Measurements from ENCODE around the gene MIEN1.
"Not testable (repeated sequence)": the region's sequence is repeated elsewhere in the genome, so short reads cannot be mapped to it uniquely, and the experiment has no call there.

Gene MIEN1, protein sequence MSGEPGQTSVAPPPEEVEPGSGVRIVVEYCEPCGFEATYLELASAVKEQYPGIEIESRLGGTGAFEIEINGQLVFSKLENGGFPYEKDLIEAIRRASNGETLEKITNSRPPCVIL

DNA sequence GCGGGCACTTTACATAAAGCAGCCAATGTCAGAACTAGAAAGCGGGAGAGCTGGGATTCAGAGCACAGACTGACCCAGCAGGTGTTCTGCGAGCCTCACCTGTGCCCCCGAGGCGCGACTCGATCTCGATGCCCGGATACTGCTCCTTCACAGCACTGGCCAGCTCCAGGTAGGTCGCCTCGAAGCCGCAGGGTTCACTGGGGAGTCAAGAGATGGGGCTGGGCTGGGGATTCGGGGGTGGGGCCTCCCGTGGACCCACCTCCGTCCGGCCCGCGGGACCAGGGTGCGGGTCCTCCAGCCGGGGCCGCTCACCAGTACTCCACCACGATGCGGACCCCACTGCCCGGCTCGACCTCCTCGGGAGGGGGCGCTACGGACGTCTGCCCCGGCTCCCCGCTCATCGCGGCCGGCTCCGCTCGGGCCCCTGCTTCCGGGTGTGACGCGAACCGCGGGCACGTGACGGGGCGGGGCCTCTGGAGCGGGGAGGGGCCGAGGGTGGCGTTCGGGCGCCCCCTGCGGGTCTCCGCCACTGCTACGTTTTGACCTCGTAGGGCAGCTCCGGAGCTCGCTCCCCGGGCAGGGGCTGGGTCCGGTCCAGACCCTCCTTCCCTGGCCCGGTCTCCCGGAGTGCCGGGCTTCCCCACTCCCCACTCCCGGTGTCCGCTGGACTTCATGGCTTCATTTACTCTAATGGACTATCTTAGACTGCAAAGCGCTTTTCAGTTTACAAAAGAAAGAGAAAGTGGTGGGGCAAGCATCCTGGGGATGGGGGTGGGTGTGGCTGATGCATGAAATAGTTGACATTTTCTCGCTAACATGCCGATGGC, at the start of gene MIEN1:
MIEN1 (minus strand) TSS at position 438 of the 827 bp plus-strand sequence; CDS start at position 401, 37 bp downstream.
- DNase-seq (ENCODE audit: low read depth in 2 of 2) = peak; percentile 46 to 58

DNA sequence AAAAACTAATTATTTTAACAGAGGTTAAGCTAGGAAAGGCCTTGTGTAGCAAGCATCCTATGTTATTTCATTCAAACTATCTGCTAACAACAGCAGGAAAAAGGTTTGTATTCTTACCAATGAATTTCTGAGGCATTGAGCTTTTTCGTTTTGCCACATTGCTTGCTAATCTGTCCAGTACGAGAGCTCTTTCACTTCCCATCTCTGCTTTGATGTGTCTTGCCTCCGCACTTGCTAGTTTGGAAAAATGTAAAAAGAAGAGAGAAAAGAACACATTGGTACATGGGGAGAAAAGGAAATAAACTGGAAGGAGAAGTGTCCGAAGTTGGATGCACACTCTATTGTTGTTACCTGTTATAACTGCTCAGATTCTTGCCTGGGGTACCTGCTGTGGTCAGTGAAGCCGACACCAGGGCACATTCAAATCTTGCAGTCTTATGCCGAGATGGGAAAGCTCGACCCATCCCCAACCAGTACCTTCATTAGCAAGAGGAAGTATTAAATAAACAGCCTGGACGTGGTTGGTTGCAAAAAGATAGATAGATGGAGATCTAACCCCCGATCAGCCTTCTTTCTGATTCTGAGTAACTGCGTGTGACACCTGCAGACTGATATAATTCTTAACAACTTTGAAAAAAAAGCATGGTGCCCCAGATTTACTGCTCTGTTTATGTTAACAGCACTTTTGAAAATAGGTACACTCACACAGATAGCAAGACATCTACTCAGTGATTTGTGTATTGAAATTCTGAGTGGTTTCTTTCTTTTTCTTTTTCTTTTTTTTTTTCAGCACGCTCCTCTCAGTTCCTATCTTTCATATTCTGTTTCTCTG, 47.4 kb upstream of the MIEN1 start:
- no peak for DNase-seq (ENCODE audit: low read depth in 2 of 2)

DNA sequence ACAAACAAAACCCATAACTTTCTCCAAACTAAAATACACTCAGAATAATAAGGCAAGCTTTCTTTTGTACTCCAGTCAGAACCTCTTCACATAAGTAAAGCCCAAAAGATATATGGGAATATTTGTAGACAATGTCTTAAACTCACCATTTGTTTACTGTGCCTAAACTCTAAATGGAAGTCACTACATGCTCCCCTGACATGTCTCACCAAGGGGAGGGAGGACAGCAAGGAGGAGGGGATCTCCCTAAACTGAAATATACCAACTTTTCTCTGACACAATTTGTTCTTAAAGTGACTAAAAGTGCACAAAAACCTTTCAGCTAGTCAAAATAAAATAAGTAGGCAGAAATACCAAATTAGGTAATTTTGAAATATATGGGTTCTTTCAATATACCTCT, 45.9 kb upstream of the MIEN1 start:
- no peak for DNase-seq (ENCODE audit: low read depth in 2 of 2)

DNA sequence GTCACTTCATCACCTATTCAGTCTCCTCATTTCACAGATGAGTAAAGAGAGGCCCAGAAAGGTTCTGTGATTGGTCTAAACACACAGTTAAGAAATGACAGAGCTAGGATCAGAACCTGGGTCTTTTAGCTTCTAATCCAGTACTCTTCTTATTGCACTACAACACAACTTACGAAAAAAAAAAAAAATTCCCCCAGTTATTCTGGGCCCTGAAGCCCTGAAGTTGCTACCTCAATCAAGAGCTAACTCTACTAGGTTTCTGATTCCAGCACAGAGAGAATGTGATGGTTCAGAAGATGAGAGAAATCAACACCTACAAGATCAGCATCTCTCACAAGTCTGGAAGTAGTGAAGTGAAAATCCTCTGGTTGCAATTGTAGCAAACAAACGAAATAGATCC, 44.7 kb upstream of the MIEN1 start:
- DNase-seq (ENCODE audit: low read depth in 2 of 2) = no peak

DNA sequence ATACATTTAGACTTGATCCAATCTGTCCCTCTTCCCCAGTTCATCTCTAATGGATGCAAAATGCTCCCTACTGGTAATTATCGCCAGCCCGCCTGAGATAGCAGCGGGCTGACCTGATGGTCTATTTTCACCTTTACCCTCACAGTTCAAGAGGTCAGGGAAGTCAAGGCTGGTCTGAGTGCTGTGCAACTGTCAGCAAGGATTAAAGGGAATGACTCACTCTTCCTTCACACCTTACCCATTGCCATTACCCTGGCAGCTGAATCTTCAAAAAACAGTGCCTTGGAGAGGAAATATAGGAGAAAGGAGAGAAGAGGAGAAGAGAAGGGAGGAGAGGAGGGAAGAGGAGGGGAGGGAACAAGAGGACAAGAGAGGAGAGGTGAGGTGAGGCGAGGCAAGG, 43.7 kb upstream of the MIEN1 start:
- DNase-seq (ENCODE audit: low read depth in 2 of 2) = no peak

DNA sequence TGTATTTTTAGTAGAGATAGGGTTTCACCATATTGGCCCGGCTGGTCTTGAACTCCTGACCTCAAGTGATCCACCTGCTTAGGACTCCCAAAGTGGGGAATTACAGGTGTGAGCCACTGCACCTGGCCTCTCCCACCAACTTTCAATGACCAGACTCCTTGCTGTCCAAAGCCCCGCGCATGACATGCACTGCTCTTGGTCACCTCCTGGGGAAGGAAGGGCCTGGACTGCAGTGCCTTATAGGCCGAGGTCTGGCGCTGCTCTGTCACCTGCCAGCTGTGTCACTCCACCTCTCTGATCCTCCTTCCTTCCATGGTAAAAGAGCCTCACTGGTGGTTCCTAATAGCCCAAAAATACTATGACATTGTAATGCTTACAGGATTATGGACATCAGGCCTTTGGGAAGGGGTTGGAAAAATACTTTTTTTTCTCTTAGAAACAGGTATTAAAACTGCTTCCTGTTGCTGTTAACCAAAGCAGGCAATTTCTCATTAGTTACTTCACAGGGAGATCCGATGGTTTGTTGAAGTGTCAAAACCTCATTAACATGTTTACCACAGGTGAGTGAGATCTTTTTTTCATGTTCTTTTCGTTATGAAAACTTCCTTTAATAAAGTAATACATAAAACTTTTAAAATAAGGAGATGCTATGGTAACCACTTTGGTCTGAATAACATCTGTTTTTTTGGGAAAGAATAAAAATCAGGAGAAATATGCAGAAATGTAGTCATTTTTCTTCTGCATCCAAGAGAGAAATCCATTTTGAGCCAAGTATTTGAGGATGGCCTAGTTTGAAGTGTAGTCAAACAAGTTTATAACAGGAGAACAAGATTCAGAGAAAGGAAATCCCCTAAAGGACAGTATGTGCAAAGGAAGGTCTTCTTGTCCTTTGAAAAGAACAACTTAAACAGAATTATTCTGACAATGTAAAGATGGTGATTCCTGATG, 42.9 kb upstream of the MIEN1 start:
- no peak for DNase-seq (ENCODE audit: low read depth in 2 of 2)

DNA sequence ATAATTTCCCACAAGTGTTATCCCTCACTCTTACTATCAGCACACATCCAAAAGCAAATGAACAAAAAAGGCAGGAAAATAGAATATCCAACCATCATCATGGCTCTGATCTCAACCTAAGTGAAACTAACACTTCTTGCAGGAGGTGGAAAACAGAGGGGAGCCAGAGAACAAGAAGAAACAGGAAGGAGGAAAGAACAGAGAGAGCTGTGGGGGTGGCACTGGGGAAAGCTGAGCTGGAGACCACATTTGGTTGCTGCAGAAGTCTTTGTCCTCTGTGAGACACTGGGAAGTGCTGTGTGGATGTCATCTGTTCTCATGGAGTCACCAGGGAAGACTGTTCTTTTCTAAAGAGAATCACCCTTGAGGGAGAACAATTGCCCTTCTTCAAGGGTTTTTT, 42.1 kb upstream of the MIEN1 start:
- DNase-seq (ENCODE audit: low read depth in 2 of 2) = no peak

DNA sequence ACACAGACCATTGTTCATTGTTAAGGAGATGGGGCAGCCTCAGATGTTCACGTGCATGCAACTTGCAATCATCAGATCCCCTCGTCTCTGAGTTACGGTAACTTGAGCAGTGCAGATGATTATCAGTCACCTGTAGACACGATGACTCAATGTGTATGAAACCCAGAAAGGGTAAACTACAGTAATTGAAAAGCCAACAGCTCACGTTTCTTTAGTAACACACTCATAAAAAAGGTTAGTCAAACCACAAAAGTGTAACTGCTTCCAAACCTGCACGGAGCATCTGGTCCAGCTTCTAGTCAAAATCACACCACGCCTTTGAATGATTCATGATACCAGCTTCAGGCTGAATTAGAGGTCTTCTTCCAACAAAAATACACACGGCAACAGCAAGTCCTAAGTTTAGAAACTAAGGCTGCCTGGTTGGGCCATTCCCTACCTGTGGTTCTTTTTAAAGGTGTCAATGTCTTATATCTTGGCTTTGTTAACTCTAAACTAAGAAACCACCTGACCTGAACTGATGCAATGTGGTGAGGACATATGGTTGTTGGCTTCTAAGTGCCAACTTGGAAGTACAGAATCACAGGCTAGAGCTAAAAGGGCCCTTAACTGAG, 39.7 kb upstream of the MIEN1 start:
- no peak for DNase-seq (ENCODE audit: low read depth in 2 of 2)

DNA sequence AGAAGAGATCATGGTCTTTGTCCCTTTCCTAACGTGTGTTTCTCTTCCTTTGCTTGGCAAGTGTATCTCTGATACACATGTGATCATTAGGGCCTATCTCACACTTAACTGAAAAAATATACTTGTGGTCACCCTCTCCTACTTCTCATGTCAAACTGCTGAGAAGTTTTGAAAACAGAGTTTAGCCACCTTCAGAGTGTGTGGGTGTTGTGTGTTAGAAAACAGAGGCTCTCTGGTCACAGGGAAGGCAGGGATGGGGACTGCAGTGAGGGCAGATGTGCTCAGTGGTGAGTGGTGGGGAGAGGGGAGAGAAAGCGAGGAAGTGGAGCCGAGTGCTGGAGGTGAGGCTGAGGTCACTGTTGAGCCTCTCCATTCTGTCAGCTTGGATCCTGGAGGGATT, 36.8 kb upstream of the MIEN1 start:
- no peak for DNase-seq (ENCODE audit: low read depth in 2 of 2)

DNA sequence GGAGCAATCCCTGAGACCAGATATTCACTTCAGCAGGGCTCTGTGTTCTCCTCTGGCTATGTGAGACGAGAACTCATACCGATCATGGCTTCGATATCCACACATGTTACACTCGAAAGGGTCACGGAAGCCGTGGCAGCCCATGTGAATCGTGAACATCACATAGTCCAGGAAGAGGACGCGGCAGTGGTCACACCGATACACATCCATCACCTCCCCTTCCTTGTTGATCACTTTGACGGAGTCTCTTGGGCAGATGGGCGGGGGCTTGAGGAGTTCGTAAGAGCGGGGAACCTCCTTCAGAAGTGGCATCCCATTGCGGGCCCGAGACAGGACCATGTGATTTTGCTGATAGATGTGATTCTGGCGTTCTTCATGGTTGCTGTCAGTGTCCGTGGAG, 35.4 kb upstream of the MIEN1 start:
- no peak for DNase-seq (ENCODE audit: low read depth in 2 of 2)

DNA sequence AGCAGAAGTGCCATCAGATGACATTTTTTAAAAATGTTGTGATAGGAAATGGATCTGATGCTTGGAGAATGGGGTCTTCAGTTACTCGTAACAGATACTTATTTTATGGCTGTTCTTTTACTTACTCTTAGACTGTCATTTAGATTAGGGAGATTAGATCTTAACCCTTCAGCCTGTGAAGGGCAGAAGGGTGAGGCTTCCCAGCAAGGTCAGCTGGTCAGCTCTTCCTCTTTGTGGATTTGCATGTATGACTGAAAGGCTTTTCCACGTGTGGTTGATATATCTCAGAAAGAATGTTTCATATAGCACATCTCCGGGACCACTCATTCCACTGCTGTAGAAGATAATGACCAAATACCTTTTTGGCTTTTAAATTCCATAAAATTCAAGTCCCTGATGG, 34.8 kb upstream of the MIEN1 start:
- DNase-seq (ENCODE audit: low read depth in 2 of 2) = no peak

DNA sequence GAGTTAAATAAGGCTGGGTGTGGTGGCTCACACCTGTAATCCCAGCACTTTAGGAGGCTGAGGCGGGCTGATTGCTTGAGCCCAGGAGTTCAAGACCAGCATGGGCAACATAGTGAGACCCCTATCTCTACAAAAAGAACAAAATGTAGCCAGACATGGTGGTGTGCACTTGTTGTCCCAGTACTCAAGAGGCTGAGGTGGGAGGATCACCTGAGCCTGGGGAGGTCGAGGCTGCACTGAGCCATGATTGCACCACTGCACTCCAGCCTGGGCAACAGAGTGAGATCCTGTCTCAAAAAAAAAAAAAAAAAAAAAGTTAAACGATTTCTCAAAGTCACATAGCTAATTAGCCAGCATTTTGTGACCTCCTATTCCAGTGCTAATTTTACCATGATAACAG, 33.8 kb upstream of the MIEN1 start:
- not testable (repeated sequence) for DNase-seq (ENCODE audit: low read depth in 2 of 2)

DNA sequence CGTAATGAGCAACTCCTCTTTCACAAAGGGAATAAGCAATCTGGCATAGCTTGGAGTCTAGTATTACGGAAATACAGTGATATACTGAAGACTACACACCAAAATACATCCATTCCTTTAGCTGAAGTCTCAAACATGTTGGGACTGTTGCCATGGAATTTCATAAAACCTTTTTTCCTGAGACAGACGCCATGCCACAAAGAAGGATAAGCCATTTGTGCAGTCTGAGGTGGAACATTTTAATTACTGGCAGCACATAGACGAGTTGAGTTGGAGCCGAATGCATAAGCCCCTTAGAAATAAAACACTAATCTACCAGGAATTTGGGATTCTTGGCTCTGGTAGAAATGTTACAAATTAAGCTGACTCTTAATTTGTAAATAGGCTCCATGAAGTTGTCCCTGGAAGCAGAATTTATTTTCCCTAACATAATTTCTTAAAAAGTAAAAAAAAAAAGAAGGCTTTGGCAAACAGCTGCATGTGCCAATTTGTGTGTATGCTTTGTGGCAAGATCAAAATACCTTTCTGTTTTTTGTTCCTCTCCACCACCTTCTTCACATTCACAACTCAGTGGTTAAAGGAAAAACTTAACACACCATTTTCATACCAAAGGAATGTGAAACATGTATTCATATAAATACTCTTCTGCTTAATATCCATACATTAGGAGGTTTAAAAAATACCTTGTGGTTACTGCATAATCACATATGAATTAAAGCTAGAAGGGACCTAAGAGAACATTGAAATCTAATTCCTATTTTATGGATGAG, 32.9 kb upstream of the MIEN1 start:
- DNase-seq (ENCODE audit: low read depth in 2 of 2) = peak; percentile 67 to 71

DNA sequence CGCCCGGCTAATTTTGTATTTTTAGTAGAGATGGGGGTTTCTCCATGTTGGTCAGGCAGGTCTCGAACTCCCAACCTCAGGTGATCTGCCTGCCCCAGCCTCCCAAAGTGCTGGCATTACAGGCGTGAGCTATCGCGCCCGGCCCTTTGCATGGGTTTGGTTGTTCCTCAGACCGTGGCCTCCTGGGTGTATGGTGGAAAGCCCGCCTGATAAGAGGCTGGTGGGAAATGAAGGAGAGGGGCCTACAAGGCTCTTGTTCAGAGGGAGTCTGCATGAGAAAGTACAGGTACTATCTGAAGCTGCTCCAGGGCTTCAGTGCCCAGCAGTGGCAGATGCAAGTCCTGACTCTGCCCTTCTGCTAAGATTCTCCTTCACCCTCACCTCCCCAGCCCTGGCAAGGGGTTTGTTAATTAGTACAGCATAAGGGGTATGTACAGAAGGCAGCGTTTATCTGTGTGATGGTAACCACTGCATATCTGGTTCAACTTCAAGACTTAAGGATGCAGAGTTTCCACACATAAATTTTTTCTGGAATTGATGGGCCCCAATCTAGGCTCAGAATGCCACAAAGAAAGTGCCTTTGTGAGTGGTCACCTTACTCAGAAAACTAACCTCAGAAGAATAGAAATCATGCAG, 31.6 kb upstream of the MIEN1 start:
- DNase-seq (ENCODE audit: low read depth in 2 of 2) = no peak

DNA sequence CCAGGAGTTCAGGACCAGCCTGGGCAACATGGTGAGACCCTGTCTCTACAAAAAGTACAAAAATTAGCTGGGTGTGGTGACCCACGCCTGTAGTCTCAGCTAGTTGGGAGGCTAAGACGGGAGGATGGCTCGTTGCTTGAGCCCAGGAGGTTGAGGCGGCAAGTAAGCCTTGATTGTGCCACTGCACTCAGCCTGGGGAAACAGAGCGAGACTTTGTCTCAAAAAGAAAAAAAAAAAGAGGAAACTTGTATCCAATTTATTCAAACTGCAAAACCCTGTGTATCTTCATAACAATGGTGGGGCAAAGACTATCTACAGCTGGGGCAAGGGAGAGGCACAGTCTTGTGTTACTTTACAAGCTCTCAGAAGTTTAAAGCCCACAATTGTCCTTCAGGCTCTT, 28.9 kb upstream of the MIEN1 start:
- DNase-seq (ENCODE audit: low read depth in 2 of 2) = no peak

DNA sequence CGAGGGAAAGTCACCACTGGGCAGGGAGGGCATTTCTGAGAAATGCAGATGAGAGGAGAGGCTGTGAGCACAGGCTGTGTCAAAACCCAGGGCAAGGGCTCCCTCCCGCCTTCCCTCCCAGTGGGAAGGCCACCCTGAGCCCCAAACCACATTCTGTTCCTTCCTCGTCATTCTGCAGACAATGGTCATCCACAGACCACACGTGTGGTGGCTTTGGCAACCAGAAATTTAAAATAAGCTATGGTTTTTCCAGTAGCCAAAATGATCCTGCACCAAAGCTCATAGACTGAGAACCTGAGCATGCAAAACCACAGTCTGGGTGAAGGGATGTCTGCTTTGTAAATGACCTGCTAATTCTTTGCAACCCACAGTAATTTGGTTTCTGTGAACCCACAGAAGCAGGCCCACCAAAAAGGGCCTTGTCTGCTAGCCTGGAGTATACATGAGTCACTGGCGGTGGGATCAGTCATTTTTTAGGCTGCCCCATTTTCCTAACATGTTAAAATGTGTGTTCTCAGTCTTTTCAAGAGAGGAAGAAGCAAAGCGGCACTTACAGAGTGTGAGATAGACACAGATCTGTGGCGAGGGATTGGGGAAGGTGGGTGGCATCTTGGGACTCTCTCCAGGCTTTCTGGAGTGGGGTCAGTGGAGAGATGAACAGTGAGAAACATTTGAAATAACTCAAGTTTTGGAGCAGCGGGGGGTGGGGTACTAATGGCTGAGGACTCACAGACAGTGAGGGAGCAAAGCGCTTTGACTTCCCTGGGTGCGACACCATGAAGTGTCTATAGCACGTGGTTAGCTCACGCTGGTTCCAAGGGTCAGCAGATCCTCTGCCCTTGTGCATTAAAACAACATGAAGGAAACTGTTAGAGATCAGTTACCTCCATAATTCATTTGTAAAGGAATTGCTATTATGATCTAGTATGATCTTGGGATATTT, 27.9 kb upstream of the MIEN1 start:
- no peak for DNase-seq (ENCODE audit: low read depth in 2 of 2)

DNA sequence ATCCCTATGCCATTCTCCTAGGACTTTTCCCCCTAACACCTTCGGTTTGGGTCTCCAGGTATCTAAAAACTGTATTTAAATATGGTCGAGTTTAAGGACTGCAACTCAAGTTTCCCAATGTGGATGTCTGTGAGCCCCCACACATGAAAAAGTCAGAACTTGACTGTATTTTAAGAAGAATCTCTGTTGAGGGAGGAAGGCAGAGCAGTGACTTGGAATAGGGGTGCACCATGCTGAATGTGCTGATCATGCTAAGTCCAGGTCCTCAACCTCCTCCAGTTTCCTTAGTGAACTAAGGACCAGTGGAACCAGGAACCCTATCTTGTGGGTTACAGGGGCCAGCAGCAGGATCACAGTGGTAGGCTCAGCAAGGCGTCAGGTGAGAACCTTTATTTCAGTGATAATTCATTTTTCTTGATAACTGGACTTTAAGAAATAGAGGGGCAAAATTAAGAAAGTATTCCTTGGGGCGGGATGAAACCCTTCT, 26.9 kb upstream of the MIEN1 start:
- DNase-seq (ENCODE audit: low read depth in 2 of 2) = no peak

DNA sequence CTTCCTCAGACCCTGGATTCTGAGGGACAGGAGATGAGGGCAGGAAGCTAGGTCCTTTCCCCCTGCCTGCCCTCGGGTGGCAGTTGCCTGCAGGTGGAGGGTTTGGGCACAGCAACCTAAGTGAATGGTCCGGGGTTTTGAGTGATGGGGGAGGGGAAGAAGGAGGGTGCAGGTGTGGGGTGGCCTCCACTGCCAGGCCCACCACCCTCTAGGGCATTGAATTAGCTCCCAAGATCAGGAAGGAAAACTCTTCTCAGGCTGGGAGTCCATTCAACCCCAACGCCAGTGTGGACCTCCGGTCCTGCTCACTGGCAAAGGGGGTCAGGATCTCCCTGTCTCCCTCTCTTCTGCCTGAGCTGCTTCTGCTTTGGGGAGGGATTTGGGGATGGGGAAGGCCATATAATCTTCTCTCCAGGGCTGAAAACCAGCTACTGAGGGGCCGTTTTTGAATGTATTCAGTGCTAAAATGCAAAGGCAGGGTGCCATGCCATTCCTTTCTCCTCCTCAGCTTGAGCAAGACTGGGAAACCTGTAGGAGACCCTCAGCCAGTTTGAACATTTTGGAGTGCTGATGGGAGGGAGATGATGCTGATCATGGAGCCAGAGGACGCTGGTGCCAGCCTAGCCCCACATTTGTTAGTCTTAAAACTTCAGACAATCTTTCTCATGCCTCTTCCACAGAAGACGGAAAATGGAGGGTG, 26.2 kb upstream of the MIEN1 start:
- no peak for DNase-seq (ENCODE audit: low read depth in 2 of 2)
